Common myeloid progenitor, CD34-positive (primary cell): ENCODE measurements around the gene TNFRSF1B.
"Not testable (repeated sequence)": the region's sequence is repeated elsewhere in the genome, so short reads cannot be mapped to it uniquely, and the experiment has no call there.

Experiments
- CTCF ChIA-PET: fragments of 350-600 bp; sonication (Branson Sonifier 250); formaldehyde crosslinking; loops from one replicate; lab custom pipeline; 2021; ENCODE audit warnings: antibody characterized with exemption; lab: Charles Lee
- POLR2A ChIA-PET: fragments of 350-600 bp; sonication (Branson Sonifier 250); formaldehyde crosslinking; loops from one replicate; lab custom pipeline; 2021; ENCODE audit warnings: antibody characterized with exemption; lab: Charles Lee
- DNase-seq, 3 donors: peaks; one replicate each; pipeline versions ENCODE4 v3.0.0 to v3.0.0-alpha.2; 2013
- H3K27ac ChIP-seq, 2 experiments: 1 replicate in 1 of 2; 2 replicates in 1 of 2; pipeline ENCODE4 v1.7.0; 2013; ENCODE audit warnings: inconsistent platforms in 2 of 2, low read length in 2 of 2, mild to moderate bottlenecking in 2 of 2, low read depth in 1 of 2, moderate library complexity in 1 of 2; ENCODE audit not compliant: severe bottlenecking in 2 of 2, insufficient read depth in 1 of 2, poor library complexity in 1 of 2
- H3K27me3 ChIP-seq, 5 experiments: replicated peaks in 2 of 5; 1 replicate in 3 of 5; 2 replicates in 2 of 5; pipeline versions ENCODE4 v1.6.1 to v1.7.0; 2013; ENCODE audit warnings: low read length in 4 of 5, mild to moderate bottlenecking in 2 of 5, moderate library complexity in 2 of 5, inconsistent platforms in 1 of 5; ENCODE audit not compliant: insufficient read depth in 5 of 5, control insufficient read depth in 4 of 5
- H3K36me3 ChIP-seq, 4 experiments: 1 replicate in 2 of 4; 2 replicates in 2 of 4; pipeline versions ENCODE4 v1.6.1 to v1.7.0; 2013; ENCODE audit warnings: low read length in 3 of 4, control low read depth in 1 of 4, mild to moderate bottlenecking in 1 of 4; ENCODE audit not compliant: control insufficient read depth in 4 of 4, insufficient read depth in 4 of 4
- H3K4me1 ChIP-seq, 4 experiments: 1 replicate in 3 of 4; 2 replicates in 1 of 4; pipeline versions ENCODE4 v1.6.1 to v1.7.1; 2013; ENCODE audit warnings: low read length in 3 of 4, mild to moderate bottlenecking in 3 of 4, control low read depth in 1 of 4, inconsistent platforms in 1 of 4, moderate library complexity in 1 of 4; ENCODE audit not compliant: control insufficient read depth in 4 of 4, insufficient read depth in 4 of 4; ENCODE audit errors: control extremely low read depth in 1 of 4
- H3K4me3 ChIP-seq, 7 experiments: 1 replicate in 4 of 7; 2 replicates in 3 of 7; pipeline versions ENCODE4 v1.5.1 to v1.7.0; 2013; ENCODE audit warnings: mild to moderate bottlenecking in 7 of 7, low read length in 6 of 7, moderate library complexity in 6 of 7, inconsistent platforms in 2 of 7, low read depth in 2 of 7, control low read depth in 1 of 7; ENCODE audit not compliant: insufficient read depth in 4 of 7, control insufficient read depth in 1 of 7; ENCODE audit errors: extremely low read depth in 1 of 7
- H3K9me3 ChIP-seq, 5 experiments: 1 replicate in 4 of 5; 2 replicates in 1 of 5; pipeline versions ENCODE4 v1.6.1 to v1.7.1; 2013; ENCODE audit warnings: low read length in 4 of 5, mild to moderate bottlenecking in 2 of 5, inconsistent platforms in 1 of 5, low read depth in 1 of 5, moderate library complexity in 1 of 5; ENCODE audit not compliant: control insufficient read depth in 4 of 5, insufficient read depth in 2 of 5; ENCODE audit errors: control extremely low read depth in 1 of 5
- WGBS: methylation state at CpG from one replicate; pipeline ENCODE4 v1.1.5; 2013; ENCODE audit not compliant: insufficient coverage; 5-methylcytosine and 5-hydroxymethylcytosine counted together

TNFRSF1B gene

DNA sequence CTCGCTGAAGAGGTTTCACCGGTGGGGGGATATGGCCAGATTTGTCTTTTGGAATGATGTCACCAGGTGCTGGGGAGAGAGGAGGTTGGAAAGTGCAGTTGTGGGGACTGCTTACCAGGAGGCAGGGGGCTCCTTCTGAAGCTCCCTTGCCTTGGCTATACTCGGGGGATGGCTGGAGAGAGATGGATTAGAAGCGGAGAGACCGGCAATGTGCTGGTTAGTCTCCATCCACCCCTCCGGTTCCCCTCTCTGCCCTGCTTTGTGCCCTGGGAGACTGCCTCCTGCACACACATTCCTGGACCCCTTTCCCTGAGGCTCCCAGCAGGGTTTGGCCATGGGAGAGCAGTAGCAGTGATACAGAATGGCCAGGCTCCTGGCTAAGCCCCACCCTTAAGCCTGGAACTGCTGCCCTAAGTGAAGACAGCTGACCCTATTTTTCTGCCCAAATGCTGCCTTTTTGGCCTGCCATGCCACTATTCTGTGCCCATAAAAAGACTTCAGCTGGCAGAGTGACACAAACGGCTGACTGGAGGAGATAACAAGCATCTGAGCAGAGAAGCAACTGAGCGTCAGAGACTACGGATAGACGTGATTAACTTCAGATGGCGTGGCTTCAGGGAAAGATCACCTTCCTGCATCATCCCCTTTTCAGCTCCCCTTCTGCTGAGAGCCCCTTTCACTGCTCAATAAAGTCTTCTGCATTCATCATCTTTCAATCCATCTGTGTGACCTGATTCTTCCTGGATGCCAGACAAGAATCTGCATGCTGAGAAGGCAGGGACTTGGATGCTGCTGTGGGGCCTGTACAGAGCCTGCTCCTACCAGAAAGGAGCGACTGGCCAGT, 48.5 kb downstream of the TNFRSF1B start:
- H3K4me3 ChIP-seq: no peak overlapping the region
- ChIA-PET POLR2A (no interaction called here), CTCF (interaction anchor here (4.4 kb wide), 1 partner anchor 92 kb away, joined by 22 read pairs; no protein-coding TSS in a partner anchor)
- peaks cover 0 to 15% (median 7%) of the 10 kb centered on the region in 5 experiments for H3K9me3 ChIP-seq
- H3K36me3 ChIP-seq: no peaks in the 10 kb centered on the region
- 94% methylated on average over 11 of the region's 12 CpGs for WGBS
- H3K27ac ChIP-seq: no peak overlapping the region
- H3K27me3 ChIP-seq: no peaks in the 10 kb centered on the region
- peak in 2 of 3 donors; percentile 38 to 61 for DNase-seq
- H3K4me1 ChIP-seq: peaks cover 0 to 11% (median 8%) of the 10 kb centered on the region in 4 experiments

DNA sequence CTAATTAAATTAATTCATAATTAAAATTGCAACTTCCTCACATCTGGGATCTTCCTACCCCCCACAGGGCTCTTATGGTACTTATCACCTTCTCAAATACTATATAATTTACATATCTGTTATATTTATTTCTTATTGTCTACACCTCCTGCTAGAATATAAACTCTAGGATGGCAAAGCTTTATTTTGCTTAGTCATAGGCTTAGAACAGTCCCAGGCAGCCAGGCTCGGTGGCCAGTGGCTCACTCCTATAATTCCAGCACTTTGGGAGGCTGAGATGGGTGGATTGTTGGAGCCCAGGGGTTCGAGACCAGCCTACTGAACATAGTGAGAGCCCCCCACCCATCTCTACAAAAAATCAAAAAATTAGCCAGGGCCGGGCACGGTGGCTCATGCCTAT, 53.0 kb downstream of the TNFRSF1B start:
- peak overlapping the region in 1 of 2 experiments; percentile 68 for H3K27ac ChIP-seq
- ChIA-PET POLR2A (no interaction called here), CTCF (interaction anchor here (2.8 kb wide), 1 partner anchor 10 kb away, joined by 15 read pairs; the partner anchor contains the start of gene VPS13D)
- WGBS: 100% methylated on average over 1 of the region's 4 CpGs
- no peaks in the 10 kb centered on the region for H3K4me1 ChIP-seq
- H3K36me3 ChIP-seq: no peaks in the 10 kb centered on the region
- no peak for DNase-seq
- H3K27me3 ChIP-seq: no peaks in the 10 kb centered on the region
- peaks cover 0 to 20% (median 8%) of the 10 kb centered on the region in 5 experiments for H3K9me3 ChIP-seq
- no peak overlapping the region for H3K4me3 ChIP-seq

DNA sequence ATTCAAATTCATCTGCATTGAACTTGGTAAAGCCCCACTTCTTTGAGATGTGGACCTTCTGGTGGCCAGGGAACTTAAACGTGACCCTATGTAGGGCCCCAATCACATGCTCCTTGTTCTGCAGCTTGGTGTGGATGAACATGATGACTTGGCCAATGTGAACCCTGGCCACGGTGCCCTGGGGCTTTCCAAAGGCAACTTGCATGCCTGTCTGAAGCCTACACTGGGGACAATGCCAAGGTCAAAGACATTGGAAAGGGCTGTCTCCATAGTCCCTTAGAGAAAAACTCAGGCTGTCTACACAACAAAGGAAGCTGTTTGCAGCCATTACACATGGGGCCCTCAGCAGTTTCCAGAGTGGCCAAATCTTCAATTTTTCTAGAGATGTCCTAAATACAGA, 54.1 kb downstream of the TNFRSF1B start:
- no peaks in the 10 kb centered on the region for H3K36me3 ChIP-seq
- 96% methylated on average over 2 of the region's 2 CpGs for WGBS
- no peaks in the 10 kb centered on the region for H3K27me3 ChIP-seq
- peaks cover 0 to 10% (median 5%) of the 10 kb centered on the region in 5 experiments for H3K9me3 ChIP-seq
- no peak for DNase-seq
- H3K4me3 ChIP-seq: no peak overlapping the region
- H3K27ac ChIP-seq: no peak overlapping the region
- POLR2A ChIA-PET: no interaction called here
- CTCF ChIA-PET: interaction anchor here (0.6 to 1.1 kb wide), 6 partner anchors 10 to 1248 kb away, joined by 3 to 4 read pairs (median 3); no protein-coding TSS in a partner anchor
- H3K4me1 ChIP-seq: no peaks in the 10 kb centered on the region

DNA sequence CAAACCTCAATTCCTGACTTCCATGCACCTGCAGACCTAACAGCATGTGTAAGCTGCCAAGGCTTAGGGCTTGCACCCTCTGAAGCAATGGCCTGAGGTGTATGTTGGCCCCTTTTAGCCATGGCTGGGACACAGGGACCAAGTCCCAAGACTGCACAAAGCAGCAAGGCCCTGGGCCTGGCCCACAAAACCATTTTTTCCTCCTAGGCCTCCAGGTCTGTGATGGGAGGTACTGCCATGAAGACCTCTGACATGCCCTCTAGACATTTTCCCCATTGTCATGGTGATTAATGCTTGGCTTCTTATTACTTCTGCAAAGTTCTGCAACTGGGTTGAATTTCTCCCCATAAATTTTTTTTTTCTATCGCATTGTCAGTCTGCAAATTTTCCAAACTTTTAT, 55.9 kb downstream of the TNFRSF1B start:
- CTCF ChIA-PET: not testable (repeated sequence)
- WGBS: no CpG with 5 or more reads among the region's 1 CpG

DNA sequence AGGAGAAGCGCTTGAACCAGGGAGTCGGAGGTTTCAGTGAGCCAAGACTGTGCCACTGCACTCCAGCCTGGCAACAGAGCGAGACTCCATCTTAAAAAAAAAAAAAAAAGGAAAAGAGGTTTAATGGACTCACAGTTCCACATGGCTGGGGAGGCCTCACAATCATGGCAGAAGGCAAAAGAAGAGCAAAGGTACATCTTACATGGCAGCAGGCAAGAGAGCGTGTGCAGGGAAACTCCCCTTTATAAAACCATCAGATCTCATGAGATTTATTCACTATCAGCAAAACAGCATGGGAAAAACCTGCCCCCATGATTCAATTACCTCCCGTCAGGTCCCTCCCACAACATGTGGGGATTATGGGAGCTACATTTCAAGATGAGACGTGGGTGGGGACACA, 57.3 kb downstream of the TNFRSF1B start:
- H3K36me3 ChIP-seq, H3K4me3 ChIP-seq, H3K27me3 ChIP-seq, POLR2A ChIA-PET, DNase-seq, H3K27ac ChIP-seq, H3K4me1 ChIP-seq, H3K9me3 ChIP-seq: not testable (repeated sequence)
- 100% methylated on average over 3 of the region's 6 CpGs for WGBS
- CTCF ChIA-PET: interaction anchor here (0.6 kb wide), 1 partner anchor 1710 kb away, joined by 3 read pairs; no protein-coding TSS in a partner anchor

More for the DNA sequence above, 55.9 kb downstream of the TNFRSF1B start:
- H3K4me1 ChIP-seq, DNase-seq, H3K9me3 ChIP-seq, H3K4me3 ChIP-seq, H3K27ac ChIP-seq, H3K27me3 ChIP-seq, POLR2A ChIA-PET, H3K36me3 ChIP-seq: not testable (repeated sequence)

DNA sequence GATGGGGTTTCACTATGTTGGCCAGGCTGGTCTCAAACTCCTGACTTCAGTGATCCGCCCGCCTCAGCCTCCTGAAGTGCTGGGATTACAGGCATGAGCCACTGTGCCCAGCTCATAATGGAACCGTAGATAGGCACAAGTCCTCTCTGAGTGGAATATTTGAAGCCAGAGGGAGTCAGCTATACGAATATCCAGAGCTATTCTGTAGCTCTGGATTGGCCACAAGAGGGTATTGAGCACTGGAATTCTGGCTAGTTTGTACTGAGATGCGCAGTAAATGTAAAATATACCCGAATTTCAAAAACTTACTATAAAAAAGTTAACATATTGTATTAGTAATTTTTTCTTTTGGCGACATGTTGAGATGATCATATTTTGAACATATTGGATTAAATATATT, 62.2 kb downstream of the TNFRSF1B start:
- Histone ChIP-seq H3K36me3 (no peaks in the 10 kb centered on the region), H3K9me3 (no peaks in the 10 kb centered on the region), H3K27me3 (no peaks in the 10 kb centered on the region), H3K4me3 (no peak overlapping the region), H3K4me1 (peaks cover 4 to 12% (median 11%) of the 10 kb centered on the region in 4 experiments), H3K27ac (no peak overlapping the region)
- WGBS: 95% methylated on average over 4 of the region's 7 CpGs
- ChIA-PET CTCF (interaction anchor here (0.8 to 2.6 kb wide), 7 partner anchors 10 to 121 kb away, joined by 3 to 15 read pairs (median 4); no protein-coding TSS in a partner anchor), POLR2A (no interaction called here)
- no peak for DNase-seq

DNA sequence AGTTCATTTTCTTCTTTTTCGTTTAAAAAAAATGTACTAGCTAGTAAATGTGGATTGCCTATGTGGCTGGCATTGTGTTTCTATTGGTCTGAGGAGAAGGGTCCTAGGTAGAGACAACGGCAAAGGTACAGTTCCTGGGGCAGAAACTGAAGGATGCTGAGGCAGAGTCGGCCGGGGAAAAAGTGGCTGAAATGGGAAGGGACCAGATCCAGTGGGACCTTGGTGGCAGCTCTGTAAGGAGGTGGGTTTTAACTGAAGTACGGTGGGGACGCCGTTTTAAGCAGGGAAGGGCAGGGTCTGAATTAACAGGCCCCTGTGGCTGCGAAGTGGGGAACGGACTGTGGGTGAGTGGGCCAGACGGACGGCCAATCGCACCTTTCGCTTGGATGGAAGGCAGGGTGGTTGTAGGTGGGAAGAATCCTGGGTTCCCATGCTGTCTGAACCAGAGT, 62.6 kb downstream of the TNFRSF1B start:
- Histone ChIP-seq H3K4me3 (peak overlapping the region in 4 of 7 experiments; percentile 72 to 92 (median 90)), H3K27me3 (no peaks in the 10 kb centered on the region), H3K36me3 (no peaks in the 10 kb centered on the region), H3K9me3 (no peaks in the 10 kb centered on the region), H3K27ac (no peak overlapping the region), H3K4me1 (peaks cover 4 to 12% (median 11%) of the 10 kb centered on the region in 4 experiments)
- CTCF ChIA-PET: interaction anchor here (0.8 to 2.5 kb wide), 6 partner anchors 11 to 122 kb away, joined by 3 to 15 read pairs (median 4); no protein-coding TSS in a partner anchor
- POLR2A ChIA-PET: no interaction called here
- no peak for DNase-seq
- 63% methylated on average over 6 of the region's 13 CpGs for WGBS
